Ovary (tissue), 9 donors: ENCODE data around the gene LOXL1. TPM values are rescaled to one million over a fixed set of nuclear protein-coding genes. Genes with fewer than 3 reads are reported as not detected.

Experiments used
- DNase-seq, 5 donors: peaks; one replicate each; pipeline ENCODE4 v3.0.0-alpha.2; 2019 to 2020
- H3K27ac ChIP-seq, 2 donors: fragments of 200-600 bp; one replicate each; pipeline versions ENCODE4 v1.5.1 to v1.8.0; 2019 to 2022
- H3K27me3 ChIP-seq: fragments of 200-600 bp; one replicate; pipeline ENCODE4 v1.8.0; 2022
- H3K36me3 ChIP-seq: fragments of 200-600 bp; sonication (generic); one replicate; pipeline ENCODE4 v1.5.1; 2019
- H3K4me1 ChIP-seq: one replicate; pipeline ENCODE4 v1.8.1; 2013; ENCODE audit warnings: mild to moderate bottlenecking, moderate library complexity; ENCODE audit not compliant: insufficient read depth
- H3K4me3 ChIP-seq: fragments of 200-600 bp; sonication (generic); one replicate; pipeline ENCODE4 v1.5.1; 2017
- H3K9me3 ChIP-seq, 2 donors: fragments of 200-600 bp in 1 of 2; sonication (generic) in 1 of 2; one replicate each; pipeline versions ENCODE4 v1.5.1 to v1.8.1; 2013 to 2019; ENCODE audit warnings: mild to moderate bottlenecking in 1 of 2, moderate library complexity in 1 of 2
- EP300 ChIP-seq: sonication (generic); formaldehyde crosslinking; IDR thresholded peaks from one replicate; pipeline ENCODE4 v1.6.1; 2017; ENCODE audit warnings: antibody characterized with exemption
- POLR2A ChIP-seq: fragments of 450-650 bp; IDR thresholded peaks from one replicate; pipeline ENCODE4 v1.6.1; 2017; ENCODE audit warnings: antibody characterized with exemption, mild to moderate bottlenecking, moderate library complexity
- WGBS, 3 donors: extraction: QIAGEN DNeasy Blood & Tissue Kit in 1 of 3; methylation state at CpG; one replicate each; pipeline versions ENCODE4 v1.1.5 to v1.1.7; 2013 to 2017; 5-methylcytosine and 5-hydroxymethylcytosine counted together
- intact Hi-C, 4 donors: fragments of 100-400 bp; cut with DNase I; formaldehyde crosslinking; loops; one replicate each; pipeline versions ENCODE4 v1.11.0 to v1.15.1; 2022 to 2023
- polyA plus RNA-seq, 2 donors: library from polyadenylated mRNA; stranded (reverse); fragments of 200-250 nt in 1 of 2; fragments of 350-450 nt in 1 of 2; fragmentation: Illumina TruSeq in 1 of 2; extraction: RNeasy Lipid Tissue Mini Kit (QIAGEN cat#74804) in 1 of 2; gene quantifications; one replicate each; pipeline ENCODE4 v1.2.3, GENCODE V29; 2013 to 2014
- total RNA-seq, 7 donors: library from RNA; depleted of rRNA in 2 of 7; stranded (reverse); fragments of >200 nt in 2 of 7; fragmentation: NEBNext Ultra II Directional in 3 of 7; extraction: Animal tissue kit (Norgen Biotek cat#: 25700) in 3 of 7; gene quantifications; one replicate each; pipeline versions ENCODE4 v1.1.0 to v1.2.4, GENCODE V29; 2016 to 2023
- TF ChIP-seq, protein P1 (sequence below), 3 donors: fragments of 450-650 bp in 2 of 3; fragments of 200-600 bp in 1 of 3; IDR thresholded peaks; one replicate each; pipeline versions ENCODE4 v1.5.1 to v1.8.0; 2016 to 2022; ENCODE audit warnings: antibody characterized with exemption in 3 of 3, mild to moderate bottlenecking in 1 of 3
- donor health status: DM: no; HTN: no; CAD: no; lungs with moderate emphysema.
- donor health status: DM: no; HTN: no; CAD: no.
- donor health status: Bipolar disorder and iron deficiency.
- donor health status: DM: yes; HTN: yes; CAD: no.
- donor health status: DM: no; HTN: no; CAD: no.
- donor health status: DM: yes; HTN: yes; CAD: no.

Gene LOXL1
- total and polyA plus RNA-seq, 9 donors, result 10.1 to 33.8 (median 17.7) TPM

DNA sequence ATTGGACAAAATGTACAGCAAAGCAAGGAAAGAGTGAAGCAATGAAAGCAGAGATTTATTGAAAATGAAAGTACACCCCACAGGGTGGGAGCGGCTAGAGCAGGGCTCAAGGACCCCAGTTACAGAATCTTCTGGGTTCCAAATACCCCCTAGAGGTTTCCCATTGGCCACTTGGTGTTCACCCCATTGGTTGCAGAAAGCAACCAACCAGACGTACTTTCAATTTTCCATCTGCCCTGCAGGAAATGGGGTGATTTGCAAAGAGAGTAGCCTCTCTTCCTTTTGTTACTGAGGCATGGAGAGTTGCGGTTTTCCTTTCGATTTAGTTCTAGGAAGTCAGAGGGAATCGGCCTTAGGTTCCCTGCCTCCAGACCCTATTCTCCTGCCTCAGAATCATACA lies 70.7 kb downstream of the LOXL1 start:
- Histone ChIP-seq H3K4me3 (peak overlapping the region; percentile 5), H3K9me3 (no peaks in the 10 kb centered on the region), H3K4me1 (peaks cover 13% of the 10 kb centered on the region), H3K27me3 (no peaks in the 10 kb centered on the region), H3K27ac (peak overlapping the region in 1 of 2 donors; percentile 44), H3K36me3 (no peaks in the 10 kb centered on the region)
- intact Hi-C loops, result no loop called here
- no peak for DNase-seq
- WGBS, 3 donors, result 18 to 25% (median 19%) methylated on average over 5 of the region's 5 CpGs
- no peak for TF ChIP-seq POLR2A
- TF ChIP-seq, protein P1, sequence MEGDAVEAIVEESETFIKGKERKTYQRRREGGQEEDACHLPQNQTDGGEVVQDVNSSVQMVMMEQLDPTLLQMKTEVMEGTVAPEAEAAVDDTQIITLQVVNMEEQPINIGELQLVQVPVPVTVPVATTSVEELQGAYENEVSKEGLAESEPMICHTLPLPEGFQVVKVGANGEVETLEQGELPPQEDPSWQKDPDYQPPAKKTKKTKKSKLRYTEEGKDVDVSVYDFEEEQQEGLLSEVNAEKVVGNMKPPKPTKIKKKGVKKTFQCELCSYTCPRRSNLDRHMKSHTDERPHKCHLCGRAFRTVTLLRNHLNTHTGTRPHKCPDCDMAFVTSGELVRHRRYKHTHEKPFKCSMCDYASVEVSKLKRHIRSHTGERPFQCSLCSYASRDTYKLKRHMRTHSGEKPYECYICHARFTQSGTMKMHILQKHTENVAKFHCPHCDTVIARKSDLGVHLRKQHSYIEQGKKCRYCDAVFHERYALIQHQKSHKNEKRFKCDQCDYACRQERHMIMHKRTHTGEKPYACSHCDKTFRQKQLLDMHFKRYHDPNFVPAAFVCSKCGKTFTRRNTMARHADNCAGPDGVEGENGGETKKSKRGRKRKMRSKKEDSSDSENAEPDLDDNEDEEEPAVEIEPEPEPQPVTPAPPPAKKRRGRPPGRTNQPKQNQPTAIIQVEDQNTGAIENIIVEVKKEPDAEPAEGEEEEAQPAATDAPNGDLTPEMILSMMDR (IDR thresholded peaks at IDR 0.05), result no peak
- TF ChIP-seq EP300, result no peak

DNA sequence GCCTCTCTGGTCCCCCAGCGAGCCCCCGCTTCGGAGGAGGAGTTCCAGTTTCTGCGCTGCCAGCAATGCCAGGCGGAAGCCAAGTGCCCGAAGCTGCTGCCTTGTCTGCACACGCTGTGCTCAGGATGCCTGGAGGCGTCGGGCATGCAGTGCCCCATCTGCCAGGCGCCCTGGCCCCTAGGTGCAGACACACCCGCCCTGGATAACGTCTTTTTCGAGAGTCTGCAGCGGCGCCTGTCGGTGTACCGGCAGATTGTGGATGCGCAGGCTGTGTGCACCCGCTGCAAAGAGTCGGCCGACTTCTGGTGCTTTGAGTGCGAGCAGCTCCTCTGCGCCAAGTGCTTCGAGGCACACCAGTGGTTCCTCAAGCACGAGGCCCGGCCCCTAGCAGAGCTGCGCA lies 71.7 kb downstream of the LOXL1 start:
- Histone ChIP-seq H3K27ac (no peak overlapping the region), H3K36me3 (no peaks in the 10 kb centered on the region), H3K27me3 (no peaks in the 10 kb centered on the region), H3K9me3 (no peaks in the 10 kb centered on the region), H3K4me1 (peaks cover 9% of the 10 kb centered on the region), H3K4me3 (no peak overlapping the region)
- 93 to 99% (median 95%) methylated on average over 9 to 27 of the region's 27 CpGs for WGBS, 3 donors
- intact Hi-C loops, result no loop called here
- TF ChIP-seq, protein P1 (IDR thresholded peaks at IDR 0.05), result no peak
- TF ChIP-seq POLR2A (no peak), EP300 (no peak)
- no peak for DNase-seq

Other genes with a start within 250 kb of the LOXL1 start
- 10 to 100 TPM; 22.5 to 66.5 (median 53.7) TPM for gene CD276, start 242.1 kb upstream of the LOXL1 start, total RNA-seq
- 10 to 100 TPM; 38.7 to 69.2 TPM for gene CD276, start 242.1 kb upstream of the LOXL1 start, polyA plus RNA-seq
- 10 to 100 TPM in 6 of 7 donors, 1 to 10 TPM in 1; 4.9 to 86.3 (median 32.6) TPM for gene INSYN1, start 173.1 kb upstream of the LOXL1 start, total RNA-seq
- gene INSYN1, start 173.1 kb upstream of the LOXL1 start, polyA plus RNA-seq, result 10 to 100 TPM in 1 of 2 donors, under 1 TPM in 1; 0.43 to 11.9 TPM
- gene TBC1D21, start 52.9 kb upstream of the LOXL1 start, total RNA-seq, result not detected
- not detected for gene TBC1D21, start 52.9 kb upstream of the LOXL1 start, polyA plus RNA-seq
- gene STOML1, start 65.8 kb downstream of the LOXL1 start, total RNA-seq, result 10 to 100 TPM in 5 of 7 donors, 1 to 10 TPM in 2; 6.0 to 22.9 (median 13.3) TPM
- gene STOML1, start 65.8 kb downstream of the LOXL1 start, polyA plus RNA-seq, result 10 to 100 TPM in 1 of 2 donors, 1 to 10 TPM in 1; 2.1 to 12.1 TPM
- gene PML, start 68.3 kb downstream of the LOXL1 start, total RNA-seq, result 10 to 100 TPM; 37.4 to 60.8 (median 51.7) TPM
- gene PML, start 68.3 kb downstream of the LOXL1 start, polyA plus RNA-seq, result 10 to 100 TPM; 20.7 to 26.0 TPM
- gene GOLGA6A, start 156.1 kb downstream of the LOXL1 start, total RNA-seq, result under 1 TPM in 2 of 7 donors, not detected in 5; 0.37 to 0.48 TPM
- gene GOLGA6A, start 156.1 kb downstream of the LOXL1 start, polyA plus RNA-seq, result under 1 TPM in 1 of 2 donors, not detected in 1; 0.04 TPM
- 1 to 10 TPM in 2 of 7 donors, under 1 TPM in 4, not detected in 1; 0.11 to 1.1 (median 0.57) TPM for gene ISLR2, start 204.1 kb downstream of the LOXL1 start, total RNA-seq
- gene ISLR2, start 204.1 kb downstream of the LOXL1 start, polyA plus RNA-seq, result under 1 TPM; 0.27 to 0.43 TPM
- gene ISLR, start 247.2 kb downstream of the LOXL1 start, total RNA-seq, result 100 to 1,000 TPM; 108 to 314 (median 156) TPM
- 100 to 1,000 TPM in 1 of 2 donors, 10 to 100 TPM in 1; 82.4 to 150 TPM for gene ISLR, start 247.2 kb downstream of the LOXL1 start, polyA plus RNA-seq